ENCODE measurements around the gene ATP8B1.

Gene ATP8B1

DNA sequence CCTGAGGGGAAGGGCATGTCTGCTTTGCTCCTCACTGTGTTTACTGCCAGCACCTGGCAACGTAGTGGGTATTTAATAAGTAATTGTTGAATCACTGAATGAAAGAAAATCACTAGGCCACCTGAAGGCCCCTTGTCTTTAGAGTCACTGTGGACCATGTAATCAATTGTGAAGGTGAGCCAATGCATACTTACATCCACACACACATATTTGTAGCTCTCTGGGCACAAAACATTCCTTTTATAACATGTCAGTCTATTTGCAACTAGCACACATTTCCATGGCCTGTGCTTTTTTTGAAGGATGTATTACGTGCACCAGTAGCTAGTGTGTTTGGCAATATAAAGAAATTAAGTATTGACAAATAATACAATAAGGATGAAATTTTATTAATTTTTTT, 11.2 kb downstream of the ATP8B1 start:
- no peaks in the 10 kb centered on the region for H3K4me1 Mint-ChIP-seq (ENCODE audit: low read depth)
- H3K4me3 Mint-ChIP-seq: no peak overlapping the region
- no peak overlapping the region for H3K27ac Mint-ChIP-seq
- no peak for DNase-seq
- H3K36me3 Mint-ChIP-seq (ENCODE audit: low read depth): no peaks in the 10 kb centered on the region
- peaks cover 2% of the 10 kb centered on the region for H3K9me3 Mint-ChIP-seq
- H3K27me3 Mint-ChIP-seq: peaks cover 14% of the 10 kb centered on the region

DNA sequence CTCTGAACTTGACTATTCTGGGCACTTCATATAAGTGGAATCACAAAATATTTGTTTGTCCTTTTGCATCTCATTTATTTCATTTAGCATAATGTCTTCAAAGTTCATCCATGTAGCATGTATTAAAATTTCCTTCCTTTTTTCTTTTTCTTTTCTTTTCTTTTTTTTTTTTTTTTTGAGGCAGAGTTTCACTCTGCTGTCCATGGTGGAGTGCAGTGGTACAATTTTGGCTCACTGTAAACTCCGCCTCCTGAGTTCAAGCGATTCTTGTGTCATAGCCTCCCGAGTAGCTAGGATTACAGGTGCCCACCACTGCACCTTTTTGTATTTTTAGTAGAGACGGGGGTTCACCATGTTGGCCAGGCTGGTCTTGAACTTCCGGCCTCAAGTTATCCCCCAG, 11.9 kb downstream of the ATP8B1 start:
- Mint-ChIP-seq H3K27me3 (peaks cover 11% of the 10 kb centered on the region), H3K36me3 (ENCODE audit: low read depth) (no peaks in the 10 kb centered on the region), H3K4me1 (ENCODE audit: low read depth) (no peaks in the 10 kb centered on the region), H3K9me3 (peaks cover 2% of the 10 kb centered on the region), H3K27ac (no peak overlapping the region), H3K4me3 (no peak overlapping the region)
- DNase-seq: no peak

DNA sequence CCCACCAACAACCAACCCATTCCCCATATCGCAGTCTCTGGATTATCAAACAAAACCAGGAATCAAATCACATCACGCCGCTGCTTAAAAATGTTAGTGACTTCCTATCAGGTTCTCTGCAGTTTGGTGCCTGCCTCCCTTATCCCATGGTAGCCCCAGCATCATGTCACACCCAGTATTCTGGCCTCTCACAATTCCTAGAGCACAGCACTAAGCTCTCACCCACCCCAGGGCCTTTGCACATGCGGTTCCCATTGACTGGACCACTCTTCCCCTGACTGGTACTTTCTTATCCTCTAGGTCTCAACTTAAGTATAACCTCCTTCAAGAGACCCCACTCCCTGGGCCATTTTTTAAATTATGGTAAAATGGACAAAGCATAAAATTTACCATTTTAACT, 12.8 kb downstream of the ATP8B1 start:
- Mint-ChIP-seq H3K4me3 (no peak overlapping the region), H3K4me1 (ENCODE audit: low read depth) (no peaks in the 10 kb centered on the region), H3K36me3 (ENCODE audit: low read depth) (no peaks in the 10 kb centered on the region), H3K27ac (no peak overlapping the region), H3K9me3 (peaks cover under 1% of the 10 kb centered on the region), H3K27me3 (peaks cover 11% of the 10 kb centered on the region)
- no peak for DNase-seq

DNA sequence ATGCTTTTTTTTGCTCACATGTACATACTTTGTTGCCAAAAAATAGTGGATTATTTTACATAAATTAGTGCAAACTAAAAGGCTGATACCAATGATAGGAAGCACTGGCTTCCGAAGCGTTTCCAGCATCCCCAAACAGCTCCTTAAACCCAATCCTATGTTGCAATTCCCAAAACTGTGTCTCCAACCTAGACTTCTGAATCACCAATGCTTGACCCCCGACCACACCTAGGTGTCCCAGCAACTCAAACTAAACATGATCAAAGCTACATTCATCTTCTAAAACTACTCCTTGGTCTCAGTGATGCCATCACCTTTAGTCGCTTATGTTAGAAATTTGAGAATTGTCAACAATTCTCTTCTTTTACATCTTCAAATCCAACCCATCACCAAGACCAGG, 13.4 kb downstream of the ATP8B1 start:
- no peak for DNase-seq
- no peaks in the 10 kb centered on the region for H3K4me1 Mint-ChIP-seq (ENCODE audit: low read depth)
- H3K36me3 Mint-ChIP-seq (ENCODE audit: low read depth): no peaks in the 10 kb centered on the region
- H3K9me3 Mint-ChIP-seq: no peaks in the 10 kb centered on the region
- no peak overlapping the region for H3K4me3 Mint-ChIP-seq
- peaks cover 11% of the 10 kb centered on the region for H3K27me3 Mint-ChIP-seq
- no peak overlapping the region for H3K27ac Mint-ChIP-seq

DNA sequence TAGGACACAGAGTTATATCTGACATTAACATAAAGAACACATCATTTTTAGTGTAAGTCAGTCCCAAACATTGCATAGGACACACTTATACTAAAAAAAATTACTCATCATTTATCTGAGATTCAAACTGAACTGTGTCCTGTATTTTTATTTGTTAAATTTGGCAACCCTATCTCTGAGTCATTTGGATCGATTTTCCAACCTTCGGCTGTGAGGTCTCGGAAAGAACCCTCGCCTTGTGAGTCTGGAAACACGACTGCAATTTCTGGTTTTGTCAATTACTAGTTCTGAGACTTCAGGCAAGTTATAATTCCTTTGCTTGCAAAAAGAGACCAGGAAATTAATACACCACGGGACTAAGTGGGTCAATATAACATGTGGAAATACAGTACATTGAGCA, 14.0 kb downstream of the ATP8B1 start:
- no peaks in the 10 kb centered on the region for H3K9me3 Mint-ChIP-seq
- H3K27me3 Mint-ChIP-seq: peaks cover 11% of the 10 kb centered on the region
- no peak overlapping the region for H3K27ac Mint-ChIP-seq
- no peak overlapping the region for H3K4me3 Mint-ChIP-seq
- peaks cover 1% of the 10 kb centered on the region for H3K4me1 Mint-ChIP-seq (ENCODE audit: low read depth)
- no peak for DNase-seq
- H3K36me3 Mint-ChIP-seq (ENCODE audit: low read depth): no peaks in the 10 kb centered on the region

DNA sequence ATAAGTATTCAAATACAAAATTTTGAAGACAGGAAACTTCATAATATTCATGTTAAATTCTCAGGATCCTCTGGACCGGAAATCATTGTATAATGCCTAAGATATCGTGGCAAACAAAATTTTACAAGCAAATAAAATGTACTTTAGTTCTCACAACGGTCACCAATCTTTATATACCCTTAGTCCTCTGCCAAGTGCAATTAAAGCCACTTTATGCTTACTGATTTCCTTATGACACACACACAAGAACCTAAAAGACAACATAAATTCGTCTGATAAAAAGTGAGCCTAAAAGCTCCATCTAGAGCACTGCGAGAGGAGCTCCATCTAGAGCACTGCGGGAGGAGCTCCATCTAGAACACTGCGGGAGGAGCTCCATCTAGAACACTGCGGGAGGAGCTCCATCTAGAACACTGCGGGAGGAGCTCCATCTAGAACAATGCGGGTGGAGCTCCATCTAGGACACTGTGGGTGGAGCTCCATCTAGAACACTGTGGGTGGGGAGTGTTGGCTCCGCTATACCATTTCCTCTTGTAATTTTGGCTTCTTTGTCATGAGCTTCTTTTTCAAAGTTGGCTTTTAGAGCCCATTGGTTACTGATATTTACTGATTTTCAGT, 15.9 kb downstream of the ATP8B1 start:
- no peak overlapping the region for H3K27ac Mint-ChIP-seq
- no peaks in the 10 kb centered on the region for H3K36me3 Mint-ChIP-seq (ENCODE audit: low read depth)
- no peaks in the 10 kb centered on the region for H3K9me3 Mint-ChIP-seq
- H3K4me1 Mint-ChIP-seq (ENCODE audit: low read depth): peaks cover 1% of the 10 kb centered on the region
- H3K27me3 Mint-ChIP-seq: no peaks in the 10 kb centered on the region
- no peak overlapping the region for H3K4me3 Mint-ChIP-seq
- no peak for DNase-seq

DNA sequence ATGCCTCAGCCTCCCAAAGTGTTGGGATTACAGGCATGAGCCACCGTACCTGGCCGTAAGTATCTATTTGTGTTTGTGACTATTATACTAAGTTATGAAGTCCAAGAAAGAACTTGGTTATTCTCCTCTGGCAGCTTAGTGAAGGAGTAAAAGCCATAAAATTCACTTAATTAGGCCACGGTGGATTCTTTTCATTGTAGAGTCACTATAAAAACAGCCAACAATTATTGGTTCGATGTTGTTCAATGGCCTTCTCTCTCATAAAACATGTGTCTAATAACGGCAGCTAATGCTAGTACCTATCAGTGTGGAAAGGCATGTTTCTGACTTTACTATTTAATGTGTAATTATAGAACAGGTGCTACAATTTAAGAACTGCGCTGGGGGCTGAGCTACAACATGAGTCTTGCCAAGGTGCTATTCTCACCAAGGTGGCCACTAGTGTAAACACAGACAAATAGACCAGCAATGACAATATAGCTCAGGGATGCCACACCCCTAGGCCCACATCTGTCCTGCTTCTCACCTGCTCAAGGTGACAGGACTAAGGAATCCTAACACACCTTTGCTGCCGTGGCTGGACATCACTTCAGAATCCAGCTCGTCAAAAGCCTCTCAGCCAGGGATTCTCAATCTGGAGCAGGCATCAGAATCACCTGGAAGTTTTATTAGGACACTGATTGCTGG, 17.2 kb downstream of the ATP8B1 start:
- peaks cover 1% of the 10 kb centered on the region for H3K4me1 Mint-ChIP-seq (ENCODE audit: low read depth)
- no peak for DNase-seq
- no peak overlapping the region for H3K27ac Mint-ChIP-seq
- H3K9me3 Mint-ChIP-seq: no peaks in the 10 kb centered on the region
- no peaks in the 10 kb centered on the region for H3K36me3 Mint-ChIP-seq (ENCODE audit: low read depth)
- no peaks in the 10 kb centered on the region for H3K27me3 Mint-ChIP-seq
- H3K4me3 Mint-ChIP-seq: no peak overlapping the region

DNA sequence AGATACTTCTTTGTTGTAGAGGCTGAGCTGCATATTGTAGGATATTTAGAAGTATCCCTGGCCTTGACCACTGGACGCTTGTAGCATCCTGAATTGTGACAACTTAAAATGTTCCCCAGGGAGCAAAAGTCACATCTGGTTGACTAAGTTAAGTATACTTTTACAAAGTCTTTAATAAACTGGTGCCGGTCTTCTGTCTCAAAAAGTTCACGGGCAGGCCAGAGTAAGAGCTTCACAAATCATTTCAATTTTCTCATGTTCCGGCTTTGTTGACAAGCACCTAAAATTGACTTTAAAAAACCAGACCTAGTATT, 18.4 kb downstream of the ATP8B1 start:
- H3K4me1 Mint-ChIP-seq (ENCODE audit: low read depth): peaks cover 3% of the 10 kb centered on the region
- no peak for DNase-seq
- no peaks in the 10 kb centered on the region for H3K36me3 Mint-ChIP-seq (ENCODE audit: low read depth)
- H3K27me3 Mint-ChIP-seq: no peaks in the 10 kb centered on the region
- H3K27ac Mint-ChIP-seq: no peak overlapping the region
- no peaks in the 10 kb centered on the region for H3K9me3 Mint-ChIP-seq
- H3K4me3 Mint-ChIP-seq: no peak overlapping the region

DNA sequence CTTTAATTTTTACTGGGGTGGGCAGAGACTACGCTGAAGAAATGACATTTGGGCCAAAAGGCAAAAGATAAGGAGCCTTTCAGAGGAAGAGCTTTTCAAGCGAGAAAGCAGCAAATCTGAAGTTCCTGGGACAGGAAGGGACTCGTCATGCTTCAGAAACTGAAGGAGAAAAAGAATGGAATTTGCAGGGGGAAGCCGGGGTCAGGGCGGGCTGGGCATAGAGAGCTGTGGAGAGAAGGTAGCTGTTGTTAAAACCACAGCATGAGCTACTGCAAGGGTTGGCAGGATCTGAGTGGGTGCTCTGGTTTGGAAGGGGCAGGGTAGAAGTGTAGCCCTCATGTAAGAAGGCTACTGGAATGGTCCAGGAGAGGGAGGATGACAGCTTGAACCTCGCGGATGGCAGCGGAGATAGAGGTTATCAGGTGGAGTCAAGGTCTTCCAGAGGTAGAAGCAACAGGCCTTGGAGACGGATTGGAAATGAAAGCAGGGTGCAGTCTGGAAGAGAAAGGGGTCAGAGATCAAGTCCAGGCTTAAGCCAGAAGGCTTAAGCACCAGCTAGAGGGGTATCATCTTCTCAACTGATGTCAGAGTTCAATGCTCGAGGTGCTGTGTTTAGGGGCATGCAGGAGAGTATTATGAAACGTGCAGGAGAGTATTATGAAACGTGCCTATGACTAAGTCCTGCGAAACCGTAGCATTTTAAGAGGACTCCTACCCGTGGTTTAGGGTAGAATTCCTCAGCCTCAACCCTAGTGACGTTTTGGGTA, 18.9 kb downstream of the ATP8B1 start:
- no peaks in the 10 kb centered on the region for H3K36me3 Mint-ChIP-seq (ENCODE audit: low read depth)
- no peak overlapping the region for H3K27ac Mint-ChIP-seq
- H3K4me1 Mint-ChIP-seq (ENCODE audit: low read depth): peaks cover 3% of the 10 kb centered on the region
- no peaks in the 10 kb centered on the region for H3K9me3 Mint-ChIP-seq
- no peak for DNase-seq
- H3K27me3 Mint-ChIP-seq: no peaks in the 10 kb centered on the region
- H3K4me3 Mint-ChIP-seq: no peak overlapping the region

DNA sequence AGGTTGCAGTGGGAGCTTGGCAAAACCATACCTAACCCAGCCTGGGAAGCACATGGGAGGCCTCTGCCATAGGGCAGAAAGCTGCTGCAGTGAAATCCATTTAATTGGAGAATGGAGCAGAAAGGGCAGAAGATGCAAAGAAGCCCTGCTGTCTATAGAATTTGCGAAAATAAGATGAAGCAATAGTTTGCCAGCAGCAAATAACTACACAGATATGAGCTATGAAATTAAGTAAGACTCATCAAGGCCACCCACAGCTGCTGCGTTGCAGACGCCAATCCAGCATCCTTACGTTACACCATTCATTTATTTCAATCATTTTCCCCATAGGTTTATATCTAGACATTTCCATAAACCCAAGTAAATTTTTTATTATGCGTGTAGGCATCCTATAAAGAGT, 21.1 kb downstream of the ATP8B1 start:
- Mint-ChIP-seq H3K27me3 (no peaks in the 10 kb centered on the region), H3K9me3 (no peaks in the 10 kb centered on the region), H3K4me1 (ENCODE audit: low read depth) (peaks cover 3% of the 10 kb centered on the region), H3K4me3 (no peak overlapping the region), H3K27ac (no peak overlapping the region), H3K36me3 (ENCODE audit: low read depth) (no peaks in the 10 kb centered on the region)
- DNase-seq: no peak

DNA sequence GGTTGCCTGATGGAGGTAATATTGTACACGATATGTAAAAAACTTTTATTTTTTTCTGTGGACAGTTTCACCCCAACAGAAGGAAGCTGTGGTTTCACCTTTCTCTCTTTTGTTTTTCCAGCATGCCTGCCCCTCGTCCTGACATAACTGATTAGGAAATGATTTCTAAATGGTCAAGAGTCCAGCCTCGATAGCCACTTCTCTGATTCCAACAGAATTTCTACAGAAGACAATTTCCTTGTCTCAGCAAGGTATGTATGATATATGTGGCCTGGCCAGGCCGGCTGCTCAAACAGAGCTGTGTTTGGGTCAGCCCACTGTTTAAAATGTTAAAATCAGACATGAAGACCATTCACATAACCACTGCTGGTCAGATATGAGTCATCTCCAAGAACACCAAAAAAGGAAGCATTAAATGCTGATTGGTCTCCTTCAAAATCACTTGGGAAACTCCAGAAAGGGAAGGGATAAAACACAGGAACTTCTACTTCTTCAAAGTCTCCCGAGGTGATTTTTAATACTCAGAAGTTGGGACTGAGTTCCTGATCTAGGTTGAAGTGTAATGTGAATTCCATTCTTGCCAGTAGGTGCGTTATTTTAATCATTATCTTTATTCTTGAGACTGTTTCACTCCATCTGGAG, 22.3 kb downstream of the ATP8B1 start:
- Mint-ChIP-seq H3K27me3 (no peaks in the 10 kb centered on the region), H3K4me1 (ENCODE audit: low read depth) (peaks cover 13% of the 10 kb centered on the region), H3K36me3 (ENCODE audit: low read depth) (no peaks in the 10 kb centered on the region), H3K27ac (no peak overlapping the region), H3K9me3 (no peaks in the 10 kb centered on the region), H3K4me3 (no peak overlapping the region)
- DNase-seq: no peak

DNA sequence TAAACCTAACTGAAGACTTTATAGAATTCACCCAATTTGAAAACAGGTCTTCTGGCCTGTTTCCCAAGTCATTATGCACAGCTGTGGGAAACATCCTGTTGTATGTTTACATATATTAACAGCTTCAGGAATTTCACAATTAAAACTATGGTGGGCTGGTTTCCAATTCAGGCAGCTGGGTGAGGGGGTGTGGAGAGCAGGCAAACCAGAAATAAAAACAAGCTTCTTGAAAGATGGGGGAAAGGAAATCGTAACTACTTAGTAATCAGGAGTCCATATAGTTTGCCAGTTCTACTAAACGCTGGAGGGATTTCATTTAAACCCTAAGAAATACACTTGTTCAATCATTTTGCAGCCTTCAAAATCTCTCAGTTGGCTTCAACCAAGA, 22.8 kb downstream of the ATP8B1 start:
- Mint-ChIP-seq H3K4me3 (no peak overlapping the region), H3K27me3 (no peaks in the 10 kb centered on the region)

DNA sequence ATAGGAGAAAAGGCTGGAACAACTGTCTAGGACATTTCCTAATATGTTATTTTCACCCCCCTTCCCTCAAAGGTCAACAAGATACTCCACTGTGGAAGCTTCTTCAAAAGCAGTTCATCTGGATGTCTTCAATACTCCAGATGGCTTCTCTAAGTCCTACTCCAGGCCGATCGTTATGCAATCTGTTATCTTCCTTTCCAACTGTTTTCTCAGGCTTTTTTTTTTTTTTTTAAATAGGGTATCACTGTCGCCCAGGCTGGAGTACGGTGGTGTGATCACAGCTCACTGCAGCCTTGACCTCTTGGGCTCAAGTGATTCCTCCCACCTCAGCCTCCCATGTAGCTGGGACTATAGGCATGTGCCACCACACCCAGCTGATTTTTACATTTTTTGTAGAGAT, 26.3 kb downstream of the ATP8B1 start:
- H3K9me3 Mint-ChIP-seq: no peaks in the 10 kb centered on the region
- no peaks in the 10 kb centered on the region for H3K36me3 Mint-ChIP-seq (ENCODE audit: low read depth)
- peaks cover 13% of the 10 kb centered on the region for H3K4me1 Mint-ChIP-seq (ENCODE audit: low read depth)
- no peaks in the 10 kb centered on the region for H3K27me3 Mint-ChIP-seq
- no peak overlapping the region for H3K27ac Mint-ChIP-seq
- no peak for DNase-seq
- H3K4me3 Mint-ChIP-seq: no peak overlapping the region

More for the DNA sequence above, 22.8 kb downstream of the ATP8B1 start:
- no peaks in the 10 kb centered on the region for H3K36me3 Mint-ChIP-seq (ENCODE audit: low read depth)
- H3K9me3 Mint-ChIP-seq: no peaks in the 10 kb centered on the region
- no peak for DNase-seq
- no peak overlapping the region for H3K27ac Mint-ChIP-seq
- H3K4me1 Mint-ChIP-seq (ENCODE audit: low read depth): peaks cover 15% of the 10 kb centered on the region

DNA sequence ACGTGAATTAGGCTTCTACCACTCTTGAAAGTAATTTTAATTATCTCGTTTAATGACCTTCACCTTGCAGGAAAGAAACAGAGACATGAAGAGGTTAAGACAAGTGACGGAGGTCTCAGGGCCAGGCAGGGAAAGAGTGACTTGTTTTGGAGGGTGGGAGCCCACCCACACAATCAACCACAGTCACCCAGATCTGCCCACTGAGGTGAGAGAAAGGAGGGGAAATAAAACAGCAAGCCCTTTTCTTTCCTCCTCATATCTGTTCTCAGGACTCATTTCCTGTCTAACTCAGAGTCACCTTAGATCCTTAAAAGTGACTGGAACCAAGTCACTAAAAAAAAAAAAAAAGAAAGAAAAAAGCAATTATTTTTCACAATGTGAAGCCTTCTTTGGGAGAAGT, 26.8 kb downstream of the ATP8B1 start:
- no peaks in the 10 kb centered on the region for H3K36me3 Mint-ChIP-seq (ENCODE audit: low read depth)
- peaks cover 13% of the 10 kb centered on the region for H3K4me1 Mint-ChIP-seq (ENCODE audit: low read depth)
- H3K27ac Mint-ChIP-seq: peak overlapping the region; percentile 19
- no peak overlapping the region for H3K4me3 Mint-ChIP-seq
- H3K9me3 Mint-ChIP-seq: no peaks in the 10 kb centered on the region
- H3K27me3 Mint-ChIP-seq: no peaks in the 10 kb centered on the region
- DNase-seq: peak; percentile 30

DNA sequence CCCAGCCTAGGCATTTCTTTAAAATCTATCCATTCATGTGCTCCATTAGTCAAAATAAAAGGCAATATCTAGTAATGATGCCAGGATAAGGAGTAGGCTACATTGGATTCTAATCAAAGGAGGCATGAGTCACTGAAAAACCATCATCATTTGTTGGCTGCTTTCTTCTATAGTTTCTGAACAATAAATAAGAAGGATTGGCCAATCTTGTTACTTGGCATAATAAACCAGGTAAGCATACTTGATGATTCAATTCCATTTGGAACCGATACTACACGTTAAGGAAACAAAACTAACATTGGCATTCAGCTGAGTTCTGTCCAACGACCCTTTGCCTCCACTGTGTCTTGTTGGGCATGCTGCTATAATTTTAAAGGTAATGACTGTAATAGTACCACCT, 27.2 kb downstream of the ATP8B1 start:
- Mint-ChIP-seq H3K27ac (peak overlapping the region; percentile 19), H3K4me1 (ENCODE audit: low read depth) (peaks cover 13% of the 10 kb centered on the region), H3K27me3 (no peaks in the 10 kb centered on the region), H3K36me3 (ENCODE audit: low read depth) (no peaks in the 10 kb centered on the region), H3K9me3 (no peaks in the 10 kb centered on the region), H3K4me3 (no peak overlapping the region)
- no peak for DNase-seq

Measured in activated T-cell treated with anti-CD3 and anti-CD28 coated beads, Interleukin-2, amount 50 U/mL, for 24 hours (primary cell).